Stimulated activated CD8-positive, alpha-beta memory T cell treated with anti-CD3 and anti-CD28 coated beads, Interleukin-15, amount 100 ng/mL, for 4 hours (primary cell): ENCODE measurements around the gene PML.
A peak's percentile ranks its signal among the peaks of the same experiment; 100 is the strongest.
"Not testable (repeated sequence)": the region's sequence is repeated elsewhere in the genome, so short reads cannot be mapped to it uniquely, and the experiment has no call there.

Source experiments
- DNase-seq, 2 donors: peaks; one replicate each; pipeline ENCODE4 v3.0.0-alpha.2; 2020; ENCODE audit warnings: low read depth in 2 of 2

Gene PML

GRCh38 chr15:73959012-73959581 lies 35.4 kb upstream of the PML start:
- no peak for DNase-seq

DNA sequence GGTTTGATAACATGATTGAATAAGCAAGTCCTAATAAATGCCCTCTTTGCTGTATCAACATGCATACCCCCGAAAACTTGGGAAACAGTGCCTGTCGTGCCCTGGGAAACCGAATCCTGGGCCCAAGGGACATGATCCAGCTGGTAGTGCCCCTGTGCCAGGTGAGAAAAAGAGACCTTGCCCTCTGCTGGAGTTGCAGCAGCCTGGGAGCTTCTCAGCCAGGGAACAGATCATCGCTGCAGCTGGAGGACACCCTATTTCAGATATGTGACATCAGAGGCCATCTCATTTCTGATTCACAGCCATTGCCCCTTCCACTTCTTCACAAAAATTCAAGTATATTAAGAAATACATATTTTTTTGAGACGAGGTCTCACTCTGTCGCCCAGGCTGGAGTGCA lies 34.7 kb upstream of the PML start:
- DNase-seq, result no peak

DNA sequence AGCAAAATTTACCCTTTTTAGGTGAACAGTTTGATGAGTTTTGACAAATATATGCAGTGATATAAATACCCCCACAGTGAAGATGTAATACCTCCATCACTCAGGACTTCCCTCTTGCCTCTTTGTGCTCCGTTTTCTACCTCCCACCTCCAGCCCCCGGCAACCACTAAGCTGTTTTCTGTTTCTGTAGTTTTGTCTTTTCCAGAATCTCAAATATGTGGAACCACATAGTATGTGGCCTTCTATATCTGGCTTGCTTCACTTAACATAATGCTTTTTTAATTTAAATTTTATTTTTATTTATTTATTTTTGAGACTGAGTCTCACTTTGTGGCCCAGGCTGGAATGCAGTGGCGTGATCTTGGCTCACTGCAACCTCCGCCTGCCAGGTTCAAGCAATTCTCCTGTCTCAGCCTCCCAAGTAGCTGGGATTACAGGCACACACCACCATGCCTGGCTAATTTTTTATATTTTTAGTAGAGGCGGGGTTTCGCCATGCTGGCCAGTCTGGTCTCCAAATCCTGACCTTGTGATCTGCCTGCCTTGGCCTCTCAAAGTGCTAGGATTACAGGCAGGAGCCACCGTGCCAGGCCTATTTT lies 33.9 kb upstream of the PML start:
- not testable (repeated sequence) for DNase-seq

- no peak for DNase-seq
These were observed 32.1 kb upstream of the PML start for GRCh38 chr15:73962433-73962832.

DNA sequence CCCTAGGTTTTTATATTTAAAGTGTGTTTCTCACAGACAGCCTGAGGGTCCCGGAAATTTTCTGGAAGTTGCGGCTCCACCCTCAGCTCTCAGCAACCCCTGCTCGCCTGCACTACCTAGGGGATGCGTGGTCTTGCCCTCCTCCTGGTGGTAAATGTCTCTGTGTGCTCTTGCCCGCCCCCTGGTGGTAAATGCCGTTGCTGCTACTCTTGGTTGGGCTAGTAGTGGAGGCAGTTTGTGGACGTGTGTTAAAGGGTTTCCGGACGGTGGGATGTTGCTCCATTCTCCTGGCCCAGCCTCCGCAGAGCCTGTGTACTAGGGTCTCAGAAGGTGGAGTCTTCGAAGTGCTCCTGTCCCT lies 29.8 kb upstream of the PML start:
- peak; percentile 61 to 69 for DNase-seq

GRCh38 chr15:73965094-73965757 lies 29.3 kb upstream of the PML start:
- no peak for DNase-seq

DNA sequence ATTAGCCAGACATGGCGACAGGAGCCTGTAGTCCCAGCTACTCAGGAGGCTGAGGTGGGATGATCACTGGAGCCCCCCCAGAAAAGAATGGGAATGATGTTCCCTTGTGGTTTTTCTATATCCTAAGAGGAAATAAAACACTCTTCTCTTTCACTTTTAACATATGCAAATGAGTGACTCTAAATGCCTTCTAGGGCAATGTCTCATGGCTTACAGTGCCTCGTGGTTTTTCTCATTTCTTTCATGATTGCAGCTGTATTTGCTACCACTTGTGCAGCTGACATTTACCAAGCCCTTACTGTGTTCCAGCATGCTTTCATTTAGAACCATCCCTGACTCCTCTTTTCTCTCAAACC lies 28.8 kb upstream of the PML start:
- DNase-seq, result no peak

- no peak for DNase-seq
These were observed 26.1 kb upstream of the PML start for GRCh38 chr15:73968461-73968860.

GRCh38 chr15:73969151-73969759 lies 25.3 kb upstream of the PML start:
- DNase-seq, result no peak

- peak; percentile 41 to 57 for DNase-seq
These were observed 21.4 kb upstream of the PML start for GRCh38 chr15:73972984-73973682.

DNA sequence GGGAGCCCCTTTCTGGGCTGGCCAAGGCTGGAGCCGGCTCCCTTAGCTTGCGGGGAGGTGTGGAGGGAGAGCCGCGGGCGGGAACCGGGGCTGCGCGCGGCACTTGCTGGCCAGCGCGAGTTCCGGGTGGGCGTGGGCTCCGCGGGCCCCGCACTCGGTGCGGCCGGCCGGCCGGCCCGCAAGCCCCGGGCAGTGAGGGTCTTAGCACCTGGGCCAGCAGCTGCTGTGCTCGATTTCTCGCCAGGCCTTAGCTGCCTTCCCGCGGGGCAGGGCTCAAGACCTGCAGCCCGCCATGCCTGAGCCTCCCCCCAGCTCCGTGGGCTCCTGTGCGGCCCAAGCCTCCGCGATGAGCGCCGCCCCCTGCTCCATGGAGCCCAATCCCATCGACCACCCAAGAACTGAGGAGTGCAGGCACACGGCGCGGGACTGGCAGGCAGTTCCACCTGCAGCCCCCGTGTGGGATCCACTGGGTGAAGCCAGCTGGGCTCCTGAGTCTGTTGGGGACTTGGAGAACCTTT lies 20.8 kb upstream of the PML start:
- DNase-seq, result not testable (repeated sequence)

DNA sequence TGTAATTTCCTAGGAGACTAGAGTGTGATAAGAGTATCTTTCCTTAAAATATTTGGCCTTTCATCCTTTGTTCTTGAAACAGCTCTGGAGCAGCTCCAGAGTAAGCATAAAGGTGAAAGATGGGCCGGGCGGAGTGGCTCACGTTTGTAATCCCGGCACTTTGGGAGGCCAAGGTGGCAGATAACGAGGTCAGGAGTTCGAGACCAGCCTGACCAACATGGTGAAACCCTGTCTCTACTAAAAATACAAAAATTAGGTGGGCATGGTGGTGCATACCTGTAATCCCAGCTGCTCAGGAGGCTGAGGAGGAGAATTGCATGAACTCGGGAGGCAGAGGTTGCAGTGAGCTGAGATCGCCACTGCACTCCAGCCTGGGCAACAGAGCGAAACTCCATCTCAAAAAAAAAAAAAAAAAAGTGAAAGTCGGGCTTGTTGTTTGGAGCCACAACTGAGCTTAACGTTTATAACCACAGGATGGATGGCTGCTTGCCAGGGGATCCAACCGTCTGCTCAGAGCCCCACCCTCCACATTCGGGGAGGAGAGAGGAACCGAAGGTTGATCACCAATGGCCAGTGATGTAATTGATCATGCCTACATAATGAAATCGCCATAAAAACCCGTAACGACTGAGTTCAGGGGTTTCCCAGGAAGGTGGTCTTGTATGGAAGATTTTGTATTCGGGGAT lies 18.9 kb upstream of the PML start:
- not testable (repeated sequence) for DNase-seq

- DNase-seq, result no peak
These were observed 15.6 kb upstream of the PML start for GRCh38 chr15:73978896-73979295.

DNA sequence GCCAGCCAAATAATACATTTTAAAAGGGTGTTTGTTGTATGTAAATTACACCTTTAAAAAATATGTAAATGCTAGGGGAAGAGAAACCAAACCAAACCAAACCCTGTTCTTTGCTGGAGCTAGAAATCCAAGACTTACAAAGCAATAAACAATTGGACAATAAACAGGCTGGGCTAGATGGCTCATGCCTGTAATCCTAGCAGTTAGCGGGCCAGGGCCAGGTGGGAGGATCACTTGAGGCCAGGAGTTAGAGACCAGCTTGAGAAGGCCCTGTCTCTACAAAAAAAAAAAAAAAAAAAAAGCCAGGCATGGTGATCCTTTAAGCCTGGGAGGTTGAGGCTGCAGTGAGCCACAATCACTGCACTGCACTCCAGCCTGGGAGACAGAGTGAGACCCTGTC lies 14.9 kb upstream of the PML start:
- DNase-seq, result no peak

DNA sequence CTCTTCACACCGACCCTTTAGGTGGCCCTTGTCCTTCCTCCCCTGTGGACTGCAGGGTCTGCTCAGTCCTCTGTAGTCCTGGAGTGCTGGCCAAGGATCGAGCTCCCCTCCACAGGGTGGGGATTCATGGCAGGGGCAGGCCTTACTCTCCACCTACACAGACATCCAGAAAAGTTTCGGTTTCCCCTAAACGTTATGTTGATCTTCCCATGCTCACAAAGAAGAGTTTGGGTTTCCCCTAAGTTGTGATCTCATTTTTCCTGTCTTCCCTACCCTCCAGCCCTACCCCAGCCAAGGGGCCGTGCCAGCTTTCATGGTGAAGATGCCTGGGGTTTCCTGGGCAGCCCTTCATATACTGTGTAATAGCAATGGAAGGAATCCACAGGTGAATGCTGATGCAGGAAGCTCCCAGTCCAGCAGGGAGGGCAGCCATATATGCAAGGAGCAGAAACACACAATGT lies 12.7 kb upstream of the PML start:
- no peak for DNase-seq

DNA sequence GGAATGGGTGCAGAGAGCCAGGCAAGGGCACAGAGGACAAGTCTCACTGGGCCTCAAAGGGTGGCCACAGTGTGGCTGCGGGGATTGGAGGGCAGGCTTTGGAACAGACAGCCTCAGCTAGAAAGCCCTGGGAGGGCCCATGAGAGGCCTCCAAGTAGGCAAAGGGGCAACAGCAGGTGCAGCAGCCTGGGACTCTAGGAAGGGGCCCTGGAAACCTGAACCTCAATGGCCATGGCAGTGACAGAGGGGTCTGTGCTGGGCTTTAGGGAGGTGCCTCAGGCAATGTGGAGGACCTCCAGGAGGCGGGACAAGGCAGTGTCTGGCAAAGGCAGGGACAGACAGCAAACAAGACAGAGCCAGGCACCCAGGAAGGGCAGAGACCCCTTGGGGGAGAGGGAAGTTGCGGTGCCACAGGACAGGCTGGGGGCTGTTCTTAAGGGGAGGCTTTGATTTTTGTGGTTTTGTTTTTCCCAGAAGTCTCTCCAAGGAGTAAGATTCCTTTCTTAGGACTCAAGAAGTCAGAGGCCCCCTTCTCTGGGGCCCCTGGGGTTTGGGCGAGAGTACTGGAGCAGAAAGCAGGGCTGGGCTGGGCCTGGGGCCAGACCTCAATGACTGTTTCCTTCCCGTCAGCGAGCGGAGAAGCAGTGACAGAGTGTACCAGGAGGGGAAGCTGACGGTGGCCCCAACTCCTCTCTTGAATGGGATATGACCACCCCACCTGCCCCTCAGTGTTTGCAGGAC lies 12.1 kb upstream of the PML start:
- no peak for DNase-seq

- no peak for DNase-seq
These were observed 11.2 kb upstream of the PML start for GRCh38 chr15:73983211-73983727.

DNA sequence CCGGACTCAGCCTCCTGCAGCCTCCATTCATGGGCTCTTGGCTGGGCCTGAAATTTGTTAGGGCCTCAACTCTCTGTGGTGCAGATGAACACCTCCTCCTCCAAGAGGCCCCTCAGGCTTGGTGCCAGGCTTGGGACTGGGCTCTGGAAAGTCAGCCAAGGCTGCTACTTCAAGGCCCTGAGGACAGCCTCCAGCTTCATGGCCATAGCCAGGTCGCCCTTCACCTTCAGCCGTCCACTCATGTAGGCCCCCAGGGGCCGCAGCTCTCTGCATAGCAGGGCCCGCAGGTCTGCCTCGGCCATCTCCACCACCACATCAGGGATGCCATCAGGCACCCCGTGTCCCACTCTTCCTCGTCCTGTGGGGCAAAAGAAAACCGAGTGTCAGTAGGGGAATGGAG lies 10.7 kb upstream of the PML start:
- DNase-seq, result no peak

- no peak for DNase-seq
These were observed 10.1 kb upstream of the PML start for GRCh38 chr15:73984208-73984979.
